H1 (cell line): ENCODE measurements around the gene SNTG2. TPM values are rescaled to one million over a fixed set of nuclear protein-coding genes. Genes with fewer than 3 reads are reported as not detected.

Experiments
- GTF2F1 ChIP-seq: IDR thresholded peaks from 2 replicates; pipeline ENCODE4 v1.6.1; 2012; ENCODE audit warnings: low read depth, low read length, improper control_type of control experiment, borderline replicate concordance
- POLR2AphosphoS5 ChIP-seq: IDR thresholded peaks from 2 replicates; pipeline ENCODE4 v1.6.1; 2011; ENCODE audit warnings: low read depth, low read length
- RNF2 ChIP-seq: fragments of 200-900, 300-1000 bp; sonication (generic); IDR thresholded peaks from 2 replicates; pipeline ENCODE4 v1.7.1; 2016; ENCODE audit warnings: borderline replicate concordance, low read depth, mild to moderate bottlenecking, antibody characterized with exemption, low read length; ENCODE audit not compliant: poor library complexity, severe bottlenecking; ENCODE audit errors: missing control alignments
- RXRA ChIP-seq: IDR thresholded peaks from 2 replicates; pipeline ENCODE4 v1.6.1; 2011; ENCODE audit warnings: low read depth, mild to moderate bottlenecking, low read length, moderate library complexity; ENCODE audit not compliant: insufficient read depth
- SP1 ChIP-seq: IDR thresholded peaks from 2 replicates; pipeline ENCODE4 v1.6.1; 2011; ENCODE audit warnings: low read depth, low read length
- SRF ChIP-seq: IDR thresholded peaks from 2 replicates; pipeline ENCODE4 v1.6.1; 2011; ENCODE audit warnings: mild to moderate bottlenecking, low read depth, low read length, moderate library complexity
- polyA plus RNA-seq, 7 experiments: library from polyadenylated mRNA; depleted of rRNA in 3 of 7; stranded (reverse) in 5 of 7; unstranded in 2 of 7; fragments of >200 nt in 5 of 7; fragments of 200-250 nt in 2 of 7; gene quantifications; 1 replicate in 5 of 7; 2 replicates in 1 of 7; 4 replicates in 1 of 7; pipeline versions ENCODE4 v1.2.1 to v1.2.3, GENCODE V29; 2011 to 2013; ENCODE audit warnings: missing spikeins in 2 of 7, mixed read lengths in 2 of 7
- total RNA-seq: library from RNA; stranded (reverse); fragmentation: NEBNext Ultra II Directional; extraction: Animal tissue kit (Norgen Biotek cat#: 25700); gene quantifications from 2 replicates; pipeline ENCODE4 v1.2.1, GENCODE V29; 2021

SNTG2 gene
- total and polyA plus RNA-seq, 2 of the 8 experiments (the other 6 are each of a cell fraction or from before 2014, with no cell fraction given) = 6.6 to 18.1 TPM

DNA sequence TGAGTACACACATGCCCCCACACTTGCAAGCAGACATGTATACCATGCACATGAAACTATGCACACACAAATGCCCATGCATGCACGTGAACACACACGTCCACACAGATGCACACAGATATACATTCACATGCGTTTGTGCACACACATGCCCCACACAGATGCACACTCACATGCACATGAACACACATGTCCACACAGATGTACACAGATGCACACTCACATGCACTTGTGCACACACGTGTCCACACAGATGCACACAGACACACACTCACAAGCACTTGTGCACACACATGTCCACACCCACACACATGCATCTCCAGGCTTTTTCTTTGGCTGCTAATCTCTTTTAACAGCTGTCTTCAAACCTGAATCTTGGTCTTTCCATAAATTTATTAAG is 31.1 kb downstream of the SNTG2 start (continued):
- no peak for TF ChIP-seq SP1
- no peak for TF ChIP-seq POLR2AphosphoS5
- TF ChIP-seq RNF2 = no peak
- no peak for TF ChIP-seq SRF
- TF ChIP-seq GTF2F1 = no peak
- TF ChIP-seq RXRA = no peak
